Muscle layer of duodenum (tissue), 2 donors: ENCODE results near the gene OR10H1.
"Not testable (repeated sequence)": the region's sequence is repeated elsewhere in the genome, so short reads cannot be mapped to it uniquely, and the experiment has no call there.

Experiments
- H3K27ac ChIP-seq: one replicate; pipeline ENCODE4 v1.7.0; 2013; ENCODE audit warnings: mild to moderate bottlenecking, low read length
- H3K27me3 ChIP-seq: one replicate; pipeline ENCODE4 v1.7.0; 2013; ENCODE audit warnings: low read depth, mild to moderate bottlenecking, control low read depth, low read length
- H3K36me3 ChIP-seq, 2 donors: one replicate each; pipeline ENCODE4 v1.7.0; 2013; ENCODE audit warnings: low read length in 2 of 2, control low read depth in 1 of 2, mild to moderate bottlenecking in 1 of 2; ENCODE audit not compliant: insufficient read depth in 2 of 2, control insufficient read depth in 1 of 2
- H3K4me1 ChIP-seq, 2 donors: one replicate each; pipeline ENCODE4 v1.7.0; 2013; ENCODE audit warnings: low read length in 2 of 2, mild to moderate bottlenecking in 2 of 2, control low read depth in 1 of 2, moderate library complexity in 1 of 2; ENCODE audit not compliant: insufficient read depth in 2 of 2, control insufficient read depth in 1 of 2
- H3K4me3 ChIP-seq, 2 donors: one replicate each; pipeline ENCODE4 v1.7.0; 2013; ENCODE audit warnings: low read length in 2 of 2, low read depth in 1 of 2, mild to moderate bottlenecking in 1 of 2
- H3K9me3 ChIP-seq, 2 donors: one replicate each; pipeline ENCODE4 v1.7.0; 2013; ENCODE audit warnings: low read length in 2 of 2, control low read depth in 1 of 2, mild to moderate bottlenecking in 1 of 2; ENCODE audit not compliant: control insufficient read depth in 1 of 2
- donor health status: healthy.

Gene OR10H1

DNA sequence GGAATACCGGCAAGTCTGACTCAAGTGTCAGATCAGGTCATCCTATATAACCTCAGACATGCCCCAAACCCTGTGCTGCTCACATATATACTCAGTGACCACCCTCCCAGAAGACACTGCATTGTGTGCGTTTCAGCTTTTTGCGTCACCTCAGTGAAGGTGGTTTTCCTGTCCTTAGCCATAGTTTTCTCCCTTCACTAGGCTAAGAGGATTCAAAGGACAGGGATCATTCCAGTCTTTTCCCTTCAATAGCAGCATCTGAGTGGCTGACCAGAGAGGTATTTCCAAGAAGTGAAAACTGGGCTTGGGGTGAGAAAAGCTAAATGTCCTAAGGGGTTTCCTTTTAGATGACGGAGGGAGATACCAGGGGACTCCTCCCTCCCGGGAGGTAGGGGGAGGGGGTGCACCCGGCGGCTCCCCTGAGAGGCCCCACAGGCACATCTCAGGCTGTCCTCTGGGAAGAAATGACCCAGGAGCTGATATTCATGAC lies 12.7 kb upstream of the OR10H1 start:
- H3K27me3 ChIP-seq, result no peaks in the 10 kb centered on the region
- H3K9me3 ChIP-seq, result no peaks in the 10 kb centered on the region
- no peak overlapping the region for H3K4me3 ChIP-seq
- H3K4me1 ChIP-seq, result no peaks in the 10 kb centered on the region
- no peaks in the 10 kb centered on the region for H3K36me3 ChIP-seq
- no peak overlapping the region for H3K27ac ChIP-seq

DNA sequence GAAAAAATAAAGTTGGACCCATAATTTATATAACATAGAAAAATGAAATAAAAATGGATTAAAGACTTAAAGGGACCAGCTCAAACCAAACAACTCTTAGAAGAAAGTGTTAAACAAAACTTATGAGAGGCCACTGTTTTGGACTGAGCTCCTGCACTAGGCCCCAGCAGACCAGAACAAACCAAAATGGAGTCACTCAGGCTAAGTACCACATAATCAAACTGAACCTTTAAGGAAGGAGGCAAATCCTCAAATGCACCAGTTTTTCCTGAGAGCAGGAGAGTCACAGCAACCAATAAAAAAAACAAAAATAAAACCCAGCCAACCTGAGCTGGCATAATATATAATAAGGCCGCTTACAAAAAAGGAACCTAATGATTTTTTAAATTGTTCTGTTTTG lies 10.3 kb upstream of the OR10H1 start:
- no peaks in the 10 kb centered on the region for H3K27me3 ChIP-seq
- H3K27ac ChIP-seq, result no peak overlapping the region
- no peak overlapping the region for H3K4me3 ChIP-seq
- no peaks in the 10 kb centered on the region for H3K4me1 ChIP-seq
- no peaks in the 10 kb centered on the region for H3K36me3 ChIP-seq
- no peaks in the 10 kb centered on the region for H3K9me3 ChIP-seq

DNA sequence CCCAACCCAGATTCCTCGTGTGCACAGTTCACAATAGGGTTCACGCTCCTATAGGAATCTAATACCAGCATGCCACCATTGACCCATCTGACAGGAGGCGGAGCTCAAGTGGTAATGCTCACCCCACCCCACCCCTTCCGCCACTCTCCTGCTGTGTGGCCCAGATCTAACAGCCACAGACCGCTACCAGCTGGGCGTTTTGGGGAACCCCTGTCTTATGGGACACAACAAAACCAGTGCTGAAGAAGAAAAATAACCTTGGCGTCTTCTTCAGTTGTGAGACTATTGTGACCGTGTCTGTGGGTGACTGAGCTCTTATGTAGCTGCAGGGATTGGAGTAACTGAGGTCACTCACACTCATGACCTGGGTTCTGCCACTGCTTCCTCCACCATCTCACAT lies 5.2 kb upstream of the OR10H1 start:
- Histone ChIP-seq H3K36me3 (no peaks in the 10 kb centered on the region), H3K27me3 (no peaks in the 10 kb centered on the region), H3K4me1 (no peaks in the 10 kb centered on the region), H3K27ac (no peak overlapping the region), H3K9me3 (no peaks in the 10 kb centered on the region), H3K4me3 (no peak overlapping the region)

DNA sequence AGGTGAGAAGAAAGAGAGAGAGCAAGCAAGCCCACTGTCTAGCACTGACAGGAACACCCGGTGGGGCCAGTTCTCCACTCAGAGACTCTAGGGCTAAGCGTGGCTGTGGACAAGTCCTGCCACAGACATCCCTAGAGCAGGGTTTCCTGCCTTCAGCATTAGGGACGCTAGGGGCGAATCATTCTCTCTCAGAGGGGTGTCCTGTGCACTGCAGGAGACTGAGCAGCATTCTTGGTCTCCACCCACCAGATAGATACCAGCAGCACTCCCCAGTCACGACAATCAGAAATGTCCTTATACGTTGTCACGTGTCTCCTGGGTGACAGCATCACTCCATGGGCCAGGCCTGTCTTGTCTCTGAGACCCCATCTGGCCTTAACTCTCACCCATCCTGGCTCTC lies 1.5 kb downstream of the OR10H1 start:
- H3K36me3 ChIP-seq, result no peaks in the 10 kb centered on the region
- peaks cover 0 to 4% of the 10 kb centered on the region in 2 donors for H3K4me1 ChIP-seq
- no peaks in the 10 kb centered on the region for H3K9me3 ChIP-seq
- H3K27me3 ChIP-seq, result no peaks in the 10 kb centered on the region
- H3K27ac ChIP-seq, result no peak overlapping the region
- no peak overlapping the region for H3K4me3 ChIP-seq

DNA sequence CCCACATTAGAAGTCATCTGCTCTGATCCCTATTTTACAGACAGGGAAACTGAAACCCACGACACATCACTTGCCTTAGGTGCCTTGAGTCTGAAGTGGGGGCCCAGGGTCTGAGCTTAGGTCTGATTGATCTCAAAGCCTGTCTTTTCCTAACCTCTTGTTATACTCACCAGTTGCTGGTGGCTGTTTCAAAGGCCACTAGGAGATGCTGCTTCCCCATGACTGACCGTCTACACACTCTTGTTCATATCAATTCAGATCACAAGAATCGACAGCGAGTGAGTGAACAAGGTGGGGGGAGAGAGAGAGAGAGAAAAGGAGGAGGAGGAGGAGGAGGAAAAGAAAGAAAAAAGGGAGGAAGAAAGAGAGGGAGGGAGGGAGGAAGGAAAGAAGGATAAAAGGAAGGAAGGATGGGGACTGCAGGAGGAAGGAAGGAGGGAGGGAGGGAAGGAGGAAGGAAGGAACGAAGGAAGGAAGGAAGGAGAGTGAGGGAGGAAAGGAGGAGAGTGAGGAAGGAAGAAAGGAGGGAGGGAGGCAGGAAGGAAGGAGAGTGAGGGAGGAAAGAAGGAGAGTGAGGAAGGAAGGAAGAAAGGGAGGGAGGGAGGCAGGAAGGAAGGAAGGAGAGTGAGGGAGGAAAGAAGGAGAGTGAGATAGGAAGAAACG lies 3.3 kb downstream of the OR10H1 start:
- Histone ChIP-seq H3K4me1 (peaks cover 0 to 4% of the 10 kb centered on the region in 2 donors), H3K9me3 (no peaks in the 10 kb centered on the region), H3K27me3 (no peaks in the 10 kb centered on the region), H3K36me3 (no peaks in the 10 kb centered on the region), H3K27ac (no peak overlapping the region), H3K4me3 (no peak overlapping the region)

DNA sequence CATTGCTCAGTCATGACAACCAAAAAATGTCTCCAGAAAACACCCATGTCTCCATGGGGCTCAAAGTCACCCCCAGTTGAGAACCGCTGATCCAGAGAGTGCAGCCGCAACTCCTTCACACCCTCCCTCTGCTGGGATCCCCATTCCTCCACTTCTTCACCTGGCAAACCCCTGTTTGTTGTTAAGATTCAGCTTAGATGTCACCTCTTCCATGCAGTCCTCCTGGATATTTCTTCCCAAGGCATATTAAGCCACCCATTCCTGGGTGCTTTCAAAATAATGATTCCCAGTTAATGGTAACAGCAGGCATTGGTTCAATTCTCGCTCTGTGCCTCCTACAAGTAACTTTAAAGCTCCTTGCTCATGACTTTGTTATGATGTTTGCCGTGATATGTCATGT lies 4.0 kb downstream of the OR10H1 start:
- Histone ChIP-seq H3K4me3 (no peak overlapping the region), H3K4me1 (peaks cover 0 to 4% of the 10 kb centered on the region in 2 donors), H3K36me3 (no peaks in the 10 kb centered on the region), H3K27ac (no peak overlapping the region), H3K27me3 (no peaks in the 10 kb centered on the region), H3K9me3 (no peaks in the 10 kb centered on the region)

DNA sequence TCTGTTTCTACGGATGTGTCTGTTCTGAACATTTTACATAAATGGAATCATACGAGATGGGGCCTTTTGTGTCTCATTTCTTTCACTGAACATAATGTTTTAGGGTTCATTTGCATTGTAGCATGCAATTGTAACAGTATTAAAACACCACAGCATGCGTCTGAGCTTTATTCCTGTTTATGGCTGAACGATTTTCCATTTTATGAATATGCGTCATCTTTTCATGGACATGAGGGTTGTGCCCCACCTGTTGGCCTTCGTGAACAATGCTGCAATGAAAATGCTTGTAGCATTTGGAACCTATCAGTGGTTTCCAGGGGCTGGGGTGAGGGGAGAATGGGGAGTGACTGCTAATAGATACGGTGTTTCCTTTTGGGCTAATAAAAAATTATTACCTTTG lies 5.1 kb downstream of the OR10H1 start:
- Histone ChIP-seq H3K4me3 (no peak overlapping the region), H3K4me1 (peaks cover 0 to 4% of the 10 kb centered on the region in 2 donors), H3K27me3 (no peaks in the 10 kb centered on the region), H3K9me3 (no peaks in the 10 kb centered on the region), H3K27ac (no peak overlapping the region), H3K36me3 (no peaks in the 10 kb centered on the region)

DNA sequence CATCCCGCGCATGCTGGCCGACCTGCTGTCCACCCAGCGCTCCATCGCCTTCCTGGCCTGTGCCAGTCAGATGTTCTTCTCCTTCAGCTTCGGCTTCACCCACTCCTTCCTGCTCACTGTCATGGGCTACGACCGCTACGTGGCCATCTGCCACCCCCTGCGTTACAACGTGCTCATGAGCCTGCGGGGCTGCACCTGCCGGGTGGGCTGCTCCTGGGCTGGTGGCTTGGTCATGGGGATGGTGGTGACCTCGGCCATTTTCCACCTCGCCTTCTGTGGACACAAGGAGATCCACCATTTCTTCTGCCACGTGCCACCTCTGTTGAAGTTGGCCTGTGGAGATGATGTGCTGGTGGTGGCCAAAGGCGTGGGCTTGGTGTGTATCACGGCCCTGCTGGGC lies 21.2 kb downstream of the OR10H1 start:
- H3K9me3 ChIP-seq, H3K27ac ChIP-seq, H3K36me3 ChIP-seq, H3K4me3 ChIP-seq, H3K4me1 ChIP-seq, H3K27me3 ChIP-seq: not testable (repeated sequence)

DNA sequence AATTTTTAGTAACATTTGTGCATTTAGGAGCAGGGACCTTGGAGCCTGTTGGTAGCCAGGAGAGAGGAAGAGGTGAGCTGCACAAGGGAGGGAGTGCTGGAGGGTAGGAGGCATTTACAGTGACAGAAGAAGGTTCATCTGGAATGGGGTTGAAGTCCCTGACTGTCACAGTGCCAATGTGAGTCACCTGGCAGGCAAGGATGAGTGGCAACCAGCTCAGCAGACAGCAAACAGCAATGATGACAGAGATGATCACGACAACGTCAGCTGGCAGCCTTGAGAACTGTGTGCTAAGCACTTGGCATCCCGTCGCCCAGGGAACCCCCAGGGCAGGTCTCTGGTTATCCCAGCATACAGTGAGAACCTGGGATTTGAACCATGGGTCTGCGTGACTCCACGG lies 25.4 kb downstream of the OR10H1 start:
- no peak overlapping the region for H3K27ac ChIP-seq
- H3K36me3 ChIP-seq, result no peaks in the 10 kb centered on the region
- H3K9me3 ChIP-seq, result no peaks in the 10 kb centered on the region
- no peaks in the 10 kb centered on the region for H3K4me1 ChIP-seq
- H3K27me3 ChIP-seq, result no peaks in the 10 kb centered on the region
- no peak overlapping the region for H3K4me3 ChIP-seq

DNA sequence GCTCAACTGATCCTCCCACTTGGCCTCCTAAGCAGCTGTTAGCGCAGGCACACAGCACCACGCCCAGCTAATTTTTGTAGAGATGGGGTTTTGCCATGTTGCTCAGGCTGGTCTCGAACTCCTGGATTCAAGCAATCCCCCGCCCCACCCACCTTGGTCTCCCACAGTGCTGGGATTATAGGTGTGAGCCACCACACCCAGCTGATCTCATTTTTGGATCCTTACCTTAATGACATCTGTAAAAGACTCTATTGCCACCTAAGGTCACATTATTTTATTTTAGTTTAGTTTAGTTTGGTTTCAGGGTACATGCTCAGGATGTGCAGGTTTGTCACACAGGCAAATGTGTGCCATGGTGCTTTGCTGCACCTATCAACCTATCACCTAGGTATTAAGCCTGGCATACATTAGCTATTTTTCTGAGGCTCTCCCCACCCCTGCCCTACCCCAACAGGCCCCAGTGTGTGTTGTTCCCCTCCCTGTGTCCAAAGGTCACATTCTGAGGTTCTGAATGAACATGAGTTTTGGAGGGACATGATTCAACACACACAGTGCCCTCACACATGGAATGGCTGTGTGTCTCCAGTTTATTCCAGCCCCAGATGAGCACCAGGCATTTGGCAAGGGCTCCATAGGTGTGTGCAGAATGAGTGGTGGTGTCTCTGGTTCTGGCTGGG lies 26.7 kb downstream of the OR10H1 start:
- Histone ChIP-seq H3K9me3 (no peaks in the 10 kb centered on the region), H3K4me3 (no peak overlapping the region), H3K27ac (no peak overlapping the region), H3K36me3 (no peaks in the 10 kb centered on the region), H3K27me3 (no peaks in the 10 kb centered on the region), H3K4me1 (no peaks in the 10 kb centered on the region)

DNA sequence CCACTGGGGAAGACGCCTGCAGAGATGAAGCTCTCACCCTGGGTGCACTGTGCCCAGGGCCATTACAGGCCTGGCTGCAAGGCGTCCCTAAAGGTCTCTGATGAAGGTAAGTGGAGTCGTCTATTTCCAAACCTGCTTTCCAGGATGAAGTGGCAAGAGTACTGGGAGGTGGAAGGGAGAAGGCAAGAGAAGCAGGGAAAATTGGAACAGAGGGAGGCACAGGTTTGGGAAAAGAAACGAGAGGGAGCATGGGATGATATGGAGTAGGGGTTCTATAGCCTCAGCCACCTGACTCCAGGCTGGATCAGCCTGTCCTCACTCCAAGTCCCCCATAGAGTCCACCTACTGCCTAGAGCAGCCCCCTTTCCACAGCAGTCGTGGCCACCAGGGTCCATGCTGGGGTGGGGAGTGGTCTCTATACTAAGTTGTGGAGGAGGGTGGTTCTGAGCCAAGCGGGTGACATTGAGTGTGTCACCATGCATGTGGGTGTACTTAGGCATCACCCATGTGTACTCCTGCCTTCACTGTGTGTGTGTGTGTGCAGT lies 27.8 kb downstream of the OR10H1 start, which contains the start of gene OR10H5:
TSS of gene OR10H5 (plus strand) at position 51 of the 545 bp plus-strand sequence. CDS start 6,388 bp downstream, outside the sequence.
- no peaks in the 10 kb centered on the region for H3K9me3 ChIP-seq
- no peak within 1 kb of the TSS for H3K4me3 ChIP-seq
- H3K27me3 ChIP-seq, result no peaks in the 10 kb centered on the region
- no peak within 1 kb of the TSS for H3K27ac ChIP-seq
- H3K4me1 ChIP-seq, result no peaks in the 10 kb centered on the region
- H3K36me3 ChIP-seq, result no peaks in the 10 kb centered on the region
